Measurements from ENCODE around the gene RGS6. TPM values are rescaled to one million over a fixed set of nuclear protein-coding genes. Genes with fewer than 3 reads are reported as not detected.

The RGS6 gene
- total RNA-seq, 2 experiments from 2014 or later: not detected

- CTCF ChIA-PET: no interaction called here
- no peak for ATAC-seq (ENCODE audit: poor library complexity)
- Mint-ChIP-seq H3K4me3 (no peak overlapping the region), H3K27me3 (peaks cover 64% of the 10 kb centered on the region), H3K4me1 (ENCODE audit: low read depth) (no peaks in the 10 kb centered on the region), H3K9me3 (peaks cover 7% of the 10 kb centered on the region), H3K27ac (no peak overlapping the region), H3K36me3 (ENCODE audit: low read depth) (no peaks in the 10 kb centered on the region)
- Histone ChIP-seq H3K36me3 (ENCODE audit: insufficient read depth, low read length) (no peaks in the 10 kb centered on the region), H3K27me3 (ENCODE audit: control insufficient read depth in 1 of 2, insufficient read depth in 2 of 2, low read length in 2 of 2) (peaks cover 3 to 9% of the 10 kb centered on the region in 2 experiments), H3K4me1 (ENCODE audit: insufficient read depth, low read length) (no peaks in the 10 kb centered on the region), H3K4me3 (ENCODE audit: low read length) (no peak overlapping the region), H3K27ac (ENCODE audit: low read depth in 1 of 2, low read length in 2 of 2) (no peak overlapping the region), H3K9me3 (ENCODE audit: control insufficient read depth in 1 of 2, insufficient read depth in 1 of 2, low read length in 2 of 2) (peaks cover 0 to 4% of the 10 kb centered on the region in 2 experiments)
- POLR2A ChIA-PET: interaction anchor here (0.6 kb wide), 1 partner anchor 1883 kb away, joined by 3 read pairs; no protein-coding TSS in a partner anchor
- TF ChIP-seq, protein P1, sequence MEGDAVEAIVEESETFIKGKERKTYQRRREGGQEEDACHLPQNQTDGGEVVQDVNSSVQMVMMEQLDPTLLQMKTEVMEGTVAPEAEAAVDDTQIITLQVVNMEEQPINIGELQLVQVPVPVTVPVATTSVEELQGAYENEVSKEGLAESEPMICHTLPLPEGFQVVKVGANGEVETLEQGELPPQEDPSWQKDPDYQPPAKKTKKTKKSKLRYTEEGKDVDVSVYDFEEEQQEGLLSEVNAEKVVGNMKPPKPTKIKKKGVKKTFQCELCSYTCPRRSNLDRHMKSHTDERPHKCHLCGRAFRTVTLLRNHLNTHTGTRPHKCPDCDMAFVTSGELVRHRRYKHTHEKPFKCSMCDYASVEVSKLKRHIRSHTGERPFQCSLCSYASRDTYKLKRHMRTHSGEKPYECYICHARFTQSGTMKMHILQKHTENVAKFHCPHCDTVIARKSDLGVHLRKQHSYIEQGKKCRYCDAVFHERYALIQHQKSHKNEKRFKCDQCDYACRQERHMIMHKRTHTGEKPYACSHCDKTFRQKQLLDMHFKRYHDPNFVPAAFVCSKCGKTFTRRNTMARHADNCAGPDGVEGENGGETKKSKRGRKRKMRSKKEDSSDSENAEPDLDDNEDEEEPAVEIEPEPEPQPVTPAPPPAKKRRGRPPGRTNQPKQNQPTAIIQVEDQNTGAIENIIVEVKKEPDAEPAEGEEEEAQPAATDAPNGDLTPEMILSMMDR (IDR thresholded peaks at IDR 0.05): no peak
- no peak for DNase-seq
- intact Hi-C loops (cut with DNase I, micrococcal nuclease): no loop called here
Observed at GRCh38 chr14:71905031-71905430, 27.2 kb upstream of the RGS6 start.

GRCh38 chr14:71905860-71906259 is 26.4 kb upstream of the RGS6 start:
- ChIA-PET CTCF (no interaction called here), POLR2A (no interaction called here)
- DNase-seq: no peak
- Mint-ChIP-seq H3K27ac (no peak overlapping the region), H3K4me1 (ENCODE audit: low read depth) (no peaks in the 10 kb centered on the region), H3K4me3 (no peak overlapping the region), H3K36me3 (ENCODE audit: low read depth) (no peaks in the 10 kb centered on the region), H3K9me3 (no peaks in the 10 kb centered on the region), H3K27me3 (peaks cover 67% of the 10 kb centered on the region)
- H3K36me3 ChIP-seq (ENCODE audit: insufficient read depth, low read length): no peaks in the 10 kb centered on the region
- TF ChIP-seq, protein P1 (IDR thresholded peaks at IDR 0.05): no peak
- H3K9me3 ChIP-seq (ENCODE audit: control insufficient read depth in 1 of 2, insufficient read depth in 1 of 2, low read length in 2 of 2): peaks cover 0 to 4% of the 10 kb centered on the region in 2 experiments
- no peaks in the 10 kb centered on the region for H3K4me1 ChIP-seq (ENCODE audit: insufficient read depth, low read length)
- intact Hi-C loops (cut with DNase I, micrococcal nuclease): no loop called here
- no peak overlapping the region for H3K27ac ChIP-seq (ENCODE audit: low read depth in 1 of 2, low read length in 2 of 2)
- no peak for ATAC-seq (ENCODE audit: poor library complexity)
- H3K27me3 ChIP-seq (ENCODE audit: control insufficient read depth in 1 of 2, insufficient read depth in 2 of 2, low read length in 2 of 2): peaks cover 3 to 9% of the 10 kb centered on the region in 2 experiments
- H3K4me3 ChIP-seq (ENCODE audit: low read length): no peak overlapping the region

- ChIA-PET CTCF (no interaction called here), POLR2A (no interaction called here)
- Mint-ChIP-seq H3K27me3 (peaks cover 72% of the 10 kb centered on the region), H3K4me3 (no peak overlapping the region), H3K36me3 (ENCODE audit: low read depth) (no peaks in the 10 kb centered on the region), H3K9me3 (no peaks in the 10 kb centered on the region), H3K4me1 (ENCODE audit: low read depth) (no peaks in the 10 kb centered on the region), H3K27ac (no peak overlapping the region)
- peaks cover 3 to 9% of the 10 kb centered on the region in 2 experiments for H3K27me3 ChIP-seq (ENCODE audit: control insufficient read depth in 1 of 2, insufficient read depth in 2 of 2, low read length in 2 of 2)
- H3K27ac ChIP-seq (ENCODE audit: low read depth in 1 of 2, low read length in 2 of 2): no peak overlapping the region
- H3K9me3 ChIP-seq (ENCODE audit: control insufficient read depth in 1 of 2, insufficient read depth in 1 of 2, low read length in 2 of 2): peaks cover 0 to 4% of the 10 kb centered on the region in 2 experiments
- intact Hi-C loops (cut with DNase I, micrococcal nuclease): no loop called here
- no peaks in the 10 kb centered on the region for H3K36me3 ChIP-seq (ENCODE audit: insufficient read depth, low read length)
- no peaks in the 10 kb centered on the region for H3K4me1 ChIP-seq (ENCODE audit: insufficient read depth, low read length)
- ATAC-seq (ENCODE audit: poor library complexity) (no peak), DNase-seq (no peak)
- TF ChIP-seq, protein P1 (IDR thresholded peaks at IDR 0.05): no peak
- H3K4me3 ChIP-seq (ENCODE audit: low read length): no peak overlapping the region
Observed at GRCh38 chr14:71907793-71908515, 24.3 kb upstream of the RGS6 start.

Measured in CD4-positive, alpha-beta T cell (primary cell).